Cortex of kidney (tissue), 1 donor: Measurements from ENCODE around the gene KRT34.

Experiments
- DNase-seq: peaks from one replicate; lab custom pipeline; 2025; lab: John Stamatoyannopoulos, UW

KRT34 gene

DNA sequence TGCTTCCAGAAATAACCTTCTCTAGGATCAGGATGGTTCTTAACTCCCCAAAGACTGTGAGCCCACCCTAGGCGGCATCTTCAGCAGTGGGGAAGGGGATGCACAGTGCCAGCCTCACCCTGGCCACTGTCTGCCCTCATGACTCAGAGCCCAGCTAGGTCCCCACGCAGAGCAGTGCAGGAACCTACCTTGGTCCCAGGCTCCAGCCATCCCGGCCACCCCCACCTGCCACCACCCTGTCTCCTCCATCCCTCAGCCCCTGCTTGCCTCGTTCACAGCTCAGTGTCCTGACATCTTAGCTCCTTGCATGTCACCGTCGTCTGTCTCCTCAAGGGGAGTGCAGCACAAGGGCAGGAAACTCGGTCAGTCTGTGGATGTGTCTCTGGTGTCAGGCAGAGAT, 50.5 kb downstream of the KRT34 start:
- no peak for DNase-seq

DNA sequence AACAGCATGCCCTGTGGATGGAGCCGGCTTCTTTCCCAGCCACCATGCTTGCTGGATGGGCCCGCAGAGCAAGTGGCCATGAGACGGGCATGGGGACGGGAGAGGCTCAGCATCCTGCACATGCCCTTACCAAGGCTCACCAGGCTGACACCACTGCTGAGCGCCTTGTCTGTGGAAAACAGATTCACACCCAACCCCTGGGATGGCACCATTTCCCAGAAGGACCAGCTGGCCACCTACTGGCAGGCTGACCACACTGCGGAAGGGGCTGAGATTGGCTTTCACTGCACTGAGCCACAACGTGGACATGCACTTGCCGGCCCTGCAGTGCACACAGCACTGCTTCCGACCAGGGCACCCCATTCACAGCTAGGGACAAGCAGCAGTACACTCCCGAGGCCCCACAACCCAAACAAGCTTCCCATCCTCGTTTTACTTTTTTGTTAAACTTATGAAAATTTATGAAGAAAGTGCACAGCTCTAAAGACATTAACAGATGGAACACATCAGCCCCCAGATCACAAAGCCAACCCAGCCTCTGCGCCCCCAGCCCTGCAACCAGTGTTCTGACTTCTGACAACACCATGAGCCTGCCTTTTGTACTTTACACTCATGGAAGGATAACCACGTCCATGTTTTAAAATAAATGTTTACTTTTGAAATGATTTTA, 52.7 kb downstream of the KRT34 start:
- no peak for DNase-seq

DNA sequence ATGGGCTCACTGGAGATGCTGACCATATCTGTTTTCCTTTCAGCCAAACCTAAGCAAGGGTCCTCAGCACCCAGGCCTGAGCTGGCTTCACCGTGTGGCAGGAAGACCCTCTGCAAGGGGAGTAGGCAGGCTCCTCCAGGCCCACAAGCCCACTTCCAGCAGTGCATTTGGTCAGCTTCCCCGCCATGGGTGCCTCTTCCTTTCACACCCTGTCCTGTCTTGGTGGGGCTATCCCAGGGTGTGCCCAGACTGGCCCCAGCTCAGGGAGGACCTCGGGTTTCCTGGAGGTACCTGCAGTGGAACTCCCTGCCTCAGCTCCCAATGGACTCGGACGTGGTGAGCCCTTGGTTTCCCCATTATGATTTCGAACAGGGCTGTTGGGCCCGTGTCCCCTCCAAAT, 53.9 kb downstream of the KRT34 start:
- DNase-seq, result no peak
